HepG2 (cell line): ENCODE results near the gene FBXL20. TPM values are rescaled to one million over a fixed set of nuclear protein-coding genes. Genes with fewer than 3 reads are reported as not detected.

Experiments
- MED1 ChIP-seq: sonication (generic); formaldehyde crosslinking; IDR thresholded peaks from 2 replicates; pipeline ENCODE4 v1.4.0; 2020; ENCODE audit warnings: missing genetic modification reagents
- MZF1 ChIP-seq: sonication (generic); formaldehyde crosslinking; IDR thresholded peaks from 2 replicates; pipeline ENCODE4 v1.8.1; 2023; ENCODE audit warnings: mild to moderate bottlenecking, missing genetic modification reagents, borderline replicate concordance
- SRSF4 ChIP-seq: fragments of 200-400 bp; formaldehyde crosslinking; IDR thresholded peaks from one replicate; pipeline ENCODE4 v1.6.1; 2018; ENCODE audit warnings: mild to moderate bottlenecking, low read depth, low read length, moderate library complexity; ENCODE audit not compliant: poor library complexity, severe bottlenecking
- THYN1 ChIP-seq: sonication (generic); formaldehyde crosslinking; IDR thresholded peaks from 2 replicates; pipeline ENCODE4 v1.8.1; 2023; ENCODE audit warnings: low read depth, mild to moderate bottlenecking, moderate library complexity, missing genetic modification reagents, borderline replicate concordance
- ZFP36L2 ChIP-seq: sonication (generic); formaldehyde crosslinking; IDR thresholded peaks from 2 replicates; pipeline ENCODE4 v1.4.0; 2020; ENCODE audit warnings: missing genetic modification reagents
- ZNF329 ChIP-seq: sonication (generic); formaldehyde crosslinking; IDR thresholded peaks from 2 replicates; pipeline ENCODE4 v1.9.0; 2021; ENCODE audit warnings: low read depth, mild to moderate bottlenecking, missing genetic modification reagents
- ZNF607 ChIP-seq: sonication (generic); formaldehyde crosslinking; IDR thresholded peaks from 2 replicates; pipeline ENCODE4 v1.5.1; 2020; ENCODE audit warnings: missing genetic modification reagents, mild to moderate bottlenecking, borderline replicate concordance
- ZNF790 ChIP-seq: sonication (generic); formaldehyde crosslinking; IDR thresholded peaks from 2 replicates; pipeline ENCODE4 v1.8.0; 2022; ENCODE audit warnings: missing genetic modification reagents, mild to moderate bottlenecking, borderline replicate concordance
- polyA plus RNA-seq, 8 experiments: library from polyadenylated mRNA; depleted of rRNA in 3 of 8; stranded (reverse) in 7 of 8; unstranded in 1 of 8; fragments of >200 nt; fragmentation: Illumina TruSeq in 4 of 8; extraction: Trizol in 4 of 8; gene quantifications; 2 replicates each; pipeline versions ENCODE4 v1.2.1 to v1.2.3, GENCODE V29; 2011 to 2016; ENCODE audit warnings: low read depth in 4 of 8, missing spikeins in 1 of 8, mixed read lengths in 1 of 8; ENCODE audit not compliant: insufficient read depth in 1 of 8
- total RNA-seq, 5 experiments: library from RNA; depleted of rRNA; stranded (reverse); fragments of >200 nt; fragmentation: Illumina TruSeq; extraction: Trizol; gene quantifications; 2 replicates each; pipeline ENCODE4 v1.2.3, GENCODE V29; 2016; ENCODE audit warnings: low read depth in 1 of 5
- TF ChIP-seq, protein P1 (sequence below): sonication (generic); formaldehyde crosslinking; IDR thresholded peaks from 2 replicates; pipeline ENCODE4 v1.9.0; 2021; ENCODE audit warnings: missing genetic modification reagents, borderline replicate concordance
- TF ChIP-seq, protein P2 (sequence below): sonication (generic); formaldehyde crosslinking; conservative IDR thresholded peaks from 2 replicates; pipeline ENCODE4 v1.8.0; 2022; ENCODE audit warnings: low read depth, missing genetic modification reagents
- TF ChIP-seq, protein P3 (sequence below): fragments of 450-650 bp; IDR thresholded peaks from 2 replicates; pipeline ENCODE4 v1.6.1; 2017
- TF ChIP-seq, protein P4 (sequence below): sonication (generic); formaldehyde crosslinking; IDR thresholded peaks from 2 replicates; pipeline ENCODE4 v1.4.0; 2020; ENCODE audit warnings: missing genetic modification reagents
- TF ChIP-seq, protein P5 (sequence below): sonication (generic); formaldehyde crosslinking; IDR thresholded peaks from 2 replicates; pipeline ENCODE4 v1.4.0; 2020; ENCODE audit warnings: missing genetic modification reagents, borderline replicate concordance
- TF ChIP-seq, protein P6 (sequence below): sonication (generic); formaldehyde crosslinking; IDR thresholded peaks from 2 replicates; pipeline ENCODE4 v1.4.0; 2020; ENCODE audit warnings: low read depth, mild to moderate bottlenecking, missing genetic modification reagents
- TF ChIP-seq, protein P7 (sequence below): IDR thresholded peaks from 2 replicates; pipeline ENCODE4 v1.6.1; 2016

The FBXL20 gene
- total and polyA plus RNA-seq, 2 of the 13 experiments (the other 11 are each of a cell fraction or from before 2014, with no cell fraction given): 10.2 to 10.3 TPM

DNA sequence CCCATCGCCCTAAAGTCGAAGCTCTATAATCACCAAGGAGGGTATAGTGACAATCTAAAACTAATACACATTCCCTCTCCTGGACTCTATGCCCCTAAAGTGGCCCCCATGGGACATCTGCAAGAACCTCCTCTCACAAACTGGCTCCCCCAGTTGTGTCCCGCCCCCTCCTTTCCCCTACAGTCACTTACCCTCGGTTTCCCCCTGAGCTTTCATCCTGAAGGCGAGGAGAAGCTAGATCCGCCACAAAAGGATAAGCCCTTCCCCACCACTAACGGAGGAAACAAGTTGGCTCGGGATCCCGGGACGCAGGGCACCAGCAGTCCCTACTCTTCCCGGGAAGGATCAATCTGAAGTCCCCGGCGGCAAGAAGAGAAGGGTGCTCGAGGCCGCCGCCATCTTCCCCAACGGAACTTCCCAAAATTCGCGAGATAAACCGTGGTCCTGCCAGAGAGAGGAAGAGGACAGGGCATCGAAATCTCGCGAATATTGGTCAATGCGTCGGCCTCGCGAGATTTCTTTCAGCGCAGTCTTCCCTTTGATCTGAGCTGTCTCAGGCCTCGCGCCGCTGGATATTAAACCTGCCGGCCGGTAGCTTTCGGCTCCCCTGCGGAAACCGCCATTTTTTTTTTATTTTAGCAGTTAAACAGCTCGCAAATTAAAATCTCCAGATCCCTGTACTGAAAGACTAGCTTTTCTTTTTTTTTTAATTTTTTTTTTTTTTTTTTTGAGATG, 49.6 kb upstream of the FBXL20 start, which contains the start of gene MED1 (continued):
- TF ChIP-seq, protein P1, sequence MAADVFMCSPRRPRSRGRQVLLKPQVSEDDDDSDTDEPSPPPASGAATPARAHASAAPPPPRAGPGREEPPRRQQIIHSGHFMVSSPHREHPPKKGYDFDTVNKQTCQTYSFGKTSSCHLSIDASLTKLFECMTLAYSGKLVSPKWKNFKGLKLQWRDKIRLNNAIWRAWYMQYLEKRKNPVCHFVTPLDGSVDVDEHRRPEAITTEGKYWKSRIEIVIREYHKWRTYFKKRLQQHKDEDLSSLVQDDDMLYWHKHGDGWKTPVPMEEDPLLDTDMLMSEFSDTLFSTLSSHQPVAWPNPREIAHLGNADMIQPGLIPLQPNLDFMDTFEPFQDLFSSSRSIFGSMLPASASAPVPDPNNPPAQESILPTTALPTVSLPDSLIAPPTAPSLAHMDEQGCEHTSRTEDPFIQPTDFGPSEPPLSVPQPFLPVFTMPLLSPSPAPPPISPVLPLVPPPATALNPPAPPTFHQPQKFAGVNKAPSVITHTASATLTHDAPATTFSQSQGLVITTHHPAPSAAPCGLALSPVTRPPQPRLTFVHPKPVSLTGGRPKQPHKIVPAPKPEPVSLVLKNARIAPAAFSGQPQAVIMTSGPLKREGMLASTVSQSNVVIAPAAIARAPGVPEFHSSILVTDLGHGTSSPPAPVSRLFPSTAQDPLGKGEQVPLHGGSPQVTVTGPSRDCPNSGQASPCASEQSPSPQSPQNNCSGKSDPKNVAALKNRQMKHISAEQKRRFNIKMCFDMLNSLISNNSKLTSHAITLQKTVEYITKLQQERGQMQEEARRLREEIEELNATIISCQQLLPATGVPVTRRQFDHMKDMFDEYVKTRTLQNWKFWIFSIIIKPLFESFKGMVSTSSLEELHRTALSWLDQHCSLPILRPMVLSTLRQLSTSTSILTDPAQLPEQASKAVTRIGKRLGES (CRISPR knock-in tag): no peak
- TF ChIP-seq, protein P2, sequence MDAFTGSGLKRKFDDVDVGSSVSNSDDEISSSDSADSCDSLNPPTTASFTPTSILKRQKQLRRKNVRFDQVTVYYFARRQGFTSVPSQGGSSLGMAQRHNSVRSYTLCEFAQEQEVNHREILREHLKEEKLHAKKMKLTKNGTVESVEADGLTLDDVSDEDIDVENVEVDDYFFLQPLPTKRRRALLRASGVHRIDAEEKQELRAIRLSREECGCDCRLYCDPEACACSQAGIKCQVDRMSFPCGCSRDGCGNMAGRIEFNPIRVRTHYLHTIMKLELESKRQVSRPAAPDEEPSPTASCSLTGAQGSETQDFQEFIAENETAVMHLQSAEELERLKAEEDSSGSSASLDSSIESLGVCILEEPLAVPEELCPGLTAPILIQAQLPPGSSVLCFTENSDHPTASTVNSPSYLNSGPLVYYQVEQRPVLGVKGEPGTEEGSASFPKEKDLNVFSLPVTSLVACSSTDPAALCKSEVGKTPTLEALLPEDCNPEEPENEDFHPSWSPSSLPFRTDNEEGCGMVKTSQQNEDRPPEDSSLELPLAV: no peak
- no peak; the same call in 1 of the 2 replicates for TF ChIP-seq ZNF607 (CRISPR knock-in tag)
- TF ChIP-seq, protein P3, sequence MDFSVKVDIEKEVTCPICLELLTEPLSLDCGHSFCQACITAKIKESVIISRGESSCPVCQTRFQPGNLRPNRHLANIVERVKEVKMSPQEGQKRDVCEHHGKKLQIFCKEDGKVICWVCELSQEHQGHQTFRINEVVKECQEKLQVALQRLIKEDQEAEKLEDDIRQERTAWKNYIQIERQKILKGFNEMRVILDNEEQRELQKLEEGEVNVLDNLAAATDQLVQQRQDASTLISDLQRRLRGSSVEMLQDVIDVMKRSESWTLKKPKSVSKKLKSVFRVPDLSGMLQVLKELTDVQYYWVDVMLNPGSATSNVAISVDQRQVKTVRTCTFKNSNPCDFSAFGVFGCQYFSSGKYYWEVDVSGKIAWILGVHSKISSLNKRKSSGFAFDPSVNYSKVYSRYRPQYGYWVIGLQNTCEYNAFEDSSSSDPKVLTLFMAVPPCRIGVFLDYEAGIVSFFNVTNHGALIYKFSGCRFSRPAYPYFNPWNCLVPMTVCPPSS: no peak
- TF ChIP-seq, protein P4, sequence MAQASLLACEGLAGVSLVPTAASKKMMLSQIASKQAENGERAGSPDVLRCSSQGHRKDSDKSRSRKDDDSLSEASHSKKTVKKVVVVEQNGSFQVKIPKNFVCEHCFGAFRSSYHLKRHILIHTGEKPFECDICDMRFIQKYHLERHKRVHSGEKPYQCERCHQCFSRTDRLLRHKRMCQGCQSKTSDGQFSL: peak; percentile 68; the same call in 1 of the 2 replicates
- TF ChIP-seq SRSF4: no peak
- no peak for TF ChIP-seq ZNF790 (CRISPR knock-in tag)
- TF ChIP-seq, protein P5, sequence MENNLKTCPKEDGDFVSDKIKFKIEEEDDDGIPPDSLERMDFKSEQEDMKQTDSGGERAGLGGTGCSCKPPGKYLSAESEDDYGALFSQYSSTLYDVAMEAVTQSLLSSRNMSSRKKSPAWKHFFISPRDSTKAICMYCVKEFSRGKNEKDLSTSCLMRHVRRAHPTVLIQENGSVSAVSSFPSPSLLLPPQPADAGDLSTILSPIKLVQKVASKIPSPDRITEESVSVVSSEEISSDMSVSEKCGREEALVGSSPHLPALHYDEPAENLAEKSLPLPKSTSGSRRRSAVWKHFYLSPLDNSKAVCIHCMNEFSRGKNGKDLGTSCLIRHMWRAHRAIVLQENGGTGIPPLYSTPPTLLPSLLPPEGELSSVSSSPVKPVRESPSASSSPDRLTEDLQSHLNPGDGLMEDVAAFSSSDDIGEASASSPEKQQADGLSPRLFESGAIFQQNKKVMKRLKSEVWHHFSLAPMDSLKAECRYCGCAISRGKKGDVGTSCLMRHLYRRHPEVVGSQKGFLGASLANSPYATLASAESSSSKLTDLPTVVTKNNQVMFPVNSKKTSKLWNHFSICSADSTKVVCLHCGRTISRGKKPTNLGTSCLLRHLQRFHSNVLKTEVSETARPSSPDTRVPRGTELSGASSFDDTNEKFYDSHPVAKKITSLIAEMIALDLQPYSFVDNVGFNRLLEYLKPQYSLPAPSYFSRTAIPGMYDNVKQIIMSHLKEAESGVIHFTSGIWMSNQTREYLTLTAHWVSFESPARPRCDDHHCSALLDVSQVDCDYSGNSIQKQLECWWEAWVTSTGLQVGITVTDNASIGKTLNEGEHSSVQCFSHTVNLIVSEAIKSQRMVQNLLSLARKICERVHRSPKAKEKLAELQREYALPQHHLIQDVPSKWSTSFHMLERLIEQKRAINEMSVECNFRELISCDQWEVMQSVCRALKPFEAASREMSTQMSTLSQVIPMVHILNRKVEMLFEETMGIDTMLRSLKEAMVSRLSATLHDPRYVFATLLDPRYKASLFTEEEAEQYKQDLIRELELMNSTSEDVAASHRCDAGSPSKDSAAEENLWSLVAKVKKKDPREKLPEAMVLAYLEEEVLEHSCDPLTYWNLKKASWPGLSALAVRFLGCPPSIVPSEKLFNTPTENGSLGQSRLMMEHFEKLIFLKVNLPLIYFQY (CRISPR knock-in tag): no peak
- TF ChIP-seq, protein P6, sequence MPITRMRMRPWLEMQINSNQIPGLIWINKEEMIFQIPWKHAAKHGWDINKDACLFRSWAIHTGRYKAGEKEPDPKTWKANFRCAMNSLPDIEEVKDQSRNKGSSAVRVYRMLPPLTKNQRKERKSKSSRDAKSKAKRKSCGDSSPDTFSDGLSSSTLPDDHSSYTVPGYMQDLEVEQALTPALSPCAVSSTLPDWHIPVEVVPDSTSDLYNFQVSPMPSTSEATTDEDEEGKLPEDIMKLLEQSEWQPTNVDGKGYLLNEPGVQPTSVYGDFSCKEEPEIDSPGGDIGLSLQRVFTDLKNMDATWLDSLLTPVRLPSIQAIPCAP (CRISPR knock-in tag): 0 out of 2 replicates have a peak, but pooled peaks have one; percentile 45
- TF ChIP-seq MED1: peak; percentile 77
- no peak for TF ChIP-seq ZNF329 (CRISPR knock-in tag)
- no peak for TF ChIP-seq MZF1 (CRISPR knock-in tag)
- no peak for TF ChIP-seq THYN1 (CRISPR knock-in tag)
- TF ChIP-seq ZFP36L2 (CRISPR knock-in tag): no peak
- TF ChIP-seq, protein P7, sequence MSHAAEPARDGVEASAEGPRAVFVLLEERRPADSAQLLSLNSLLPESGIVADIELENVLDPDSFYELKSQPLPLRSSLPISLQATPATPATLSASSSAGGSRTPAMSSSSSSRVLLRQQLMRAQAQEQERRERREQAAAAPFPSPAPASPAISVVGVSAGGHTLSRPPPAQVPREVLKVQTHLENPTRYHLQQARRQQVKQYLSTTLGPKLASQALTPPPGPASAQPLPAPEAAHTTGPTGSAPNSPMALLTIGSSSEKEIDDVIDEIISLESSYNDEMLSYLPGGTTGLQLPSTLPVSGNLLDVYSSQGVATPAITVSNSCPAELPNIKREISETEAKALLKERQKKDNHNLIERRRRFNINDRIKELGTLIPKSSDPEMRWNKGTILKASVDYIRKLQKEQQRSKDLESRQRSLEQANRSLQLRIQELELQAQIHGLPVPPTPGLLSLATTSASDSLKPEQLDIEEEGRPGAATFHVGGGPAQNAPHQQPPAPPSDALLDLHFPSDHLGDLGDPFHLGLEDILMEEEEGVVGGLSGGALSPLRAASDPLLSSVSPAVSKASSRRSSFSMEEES: no peak
